T-helper 17 cell (primary cell): ENCODE measurements around the gene SYT5. TPM values are rescaled to one million over a fixed set of nuclear protein-coding genes. Genes with fewer than 3 reads are reported as not detected.
A peak's percentile ranks its signal among the peaks of the same experiment; 100 is the strongest.
"Not testable (repeated sequence)": the region's sequence is repeated elsewhere in the genome, so short reads cannot be mapped to it uniquely, and the experiment has no call there.

Experiments
- ATAC-seq: fragments of 150-1000 bp; cut with Tn5 transposase; 2 replicates; pipeline ENCODE4 v1.10.0; 2021; ENCODE audit warnings: mild to moderate bottlenecking, moderate library complexity
- DNase-seq, 3 donors: peaks; one replicate each; pipeline versions ENCODE4 v3.0.0 to v3.0.0-alpha.2; 2020 to 2021
- H3K9me3 ChIP-seq: one replicate; pipeline ENCODE4 v1.7.0; 2013; ENCODE audit warnings: low read length, mild to moderate bottlenecking; ENCODE audit not compliant: control insufficient read depth, poor library complexity, severe bottlenecking
- H3K27ac Mint-ChIP-seq: one replicate; pipeline ENCODE4 v1.8.0; 2022; ENCODE audit warnings: mild to moderate bottlenecking, moderate library complexity, mixed read lengths
- H3K27me3 Mint-ChIP-seq: one replicate; pipeline ENCODE4 v1.8.0; 2022; ENCODE audit warnings: mixed read lengths
- H3K36me3 Mint-ChIP-seq: one replicate; pipeline ENCODE4 v1.8.0; 2022; ENCODE audit warnings: low read depth, mixed read lengths
- H3K4me1 Mint-ChIP-seq: one replicate; pipeline ENCODE4 v1.8.0; 2022; ENCODE audit warnings: mild to moderate bottlenecking, mixed read lengths
- H3K4me3 Mint-ChIP-seq: one replicate; pipeline ENCODE4 v1.8.0; 2022; ENCODE audit warnings: mild to moderate bottlenecking, moderate library complexity, mixed read lengths
- total RNA-seq, 4 donors: library from RNA in 2 of 4; stranded (reverse) in 2 of 4; gene quantifications; one replicate each; pipeline ENCODE4 v1.2.3 and lab custom pipeline; 2022 to 2026

Gene SYT5
- total RNA-seq, 2 donors from 2014 or later: 3.8 to 4.3 TPM

GRCh38 chr19:55157064-55157908 lies 22.8 kb downstream of the SYT5 start, which contains the start of gene TNNI3:
Gene TNNI3 (minus strand): TSS chr19:55157732. CDS start chr19:55157589, 143 bp downstream.
- no peaks in the 10 kb centered on the region for H3K9me3 ChIP-seq
- Mint-ChIP-seq H3K27ac (no peak within 1 kb of the TSS), H3K4me1 (peaks cover 16% of the 10 kb centered on the region), H3K27me3 (peaks cover 25% of the 10 kb centered on the region), H3K4me3 (peak within 1 kb of the TSS; percentile 62), H3K36me3 (peaks cover 3% of the 10 kb centered on the region)
- DNase-seq: no peak
- no peak for ATAC-seq

DNA sequence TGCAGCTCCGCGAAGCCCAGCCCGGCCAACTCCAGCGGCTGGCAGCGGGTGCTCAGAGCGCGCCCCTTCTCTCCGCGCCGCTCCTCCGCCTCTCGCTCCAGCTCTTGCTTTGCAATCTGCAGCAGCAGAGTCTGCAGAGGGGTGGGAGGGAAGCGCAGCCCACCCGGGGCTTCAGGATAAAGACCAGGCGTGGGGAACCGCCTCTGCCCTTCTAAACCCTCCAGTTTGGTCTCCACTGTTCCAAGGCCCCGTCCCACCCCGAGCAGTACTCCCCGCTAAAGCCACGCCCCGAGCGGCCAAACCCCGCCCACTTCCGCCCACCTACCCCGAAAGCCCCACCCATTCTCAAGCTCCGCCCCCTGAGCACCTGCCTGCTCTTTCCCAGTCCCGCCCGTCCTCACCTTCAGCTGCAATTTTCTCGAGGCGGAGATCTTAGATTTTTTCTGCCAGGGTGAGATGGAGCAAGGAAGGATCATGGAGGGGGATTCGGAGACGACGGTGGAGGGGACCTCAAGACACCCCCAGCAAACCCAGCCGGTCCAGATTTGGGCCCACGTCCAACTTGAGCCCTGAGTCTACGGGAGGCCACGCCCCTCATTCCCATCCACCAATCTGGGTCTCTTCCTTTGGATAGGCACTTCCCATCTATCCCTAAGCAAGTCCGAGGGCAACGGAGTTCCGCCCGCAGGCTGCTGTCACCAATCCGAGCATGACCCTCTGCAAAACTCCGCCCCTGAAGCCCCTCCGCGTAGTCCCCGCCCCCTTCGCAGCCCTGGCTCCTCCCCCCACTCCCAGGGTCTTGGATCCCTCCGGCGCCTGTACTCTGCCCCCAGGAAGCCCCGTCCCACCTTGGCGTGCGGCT lies 23.7 kb downstream of the SYT5 start:
- ATAC-seq (peak; percentile 34), DNase-seq (no peak)
- peaks cover 3% of the 10 kb centered on the region for H3K9me3 ChIP-seq
- H3K27me3 Mint-ChIP-seq: peaks cover 25% of the 10 kb centered on the region
- peaks cover 3% of the 10 kb centered on the region for H3K36me3 Mint-ChIP-seq
- no peak overlapping the region for H3K27ac Mint-ChIP-seq
- H3K4me1 Mint-ChIP-seq: peaks cover 16% of the 10 kb centered on the region
- H3K4me3 Mint-ChIP-seq: peak overlapping the region; percentile 62

DNA sequence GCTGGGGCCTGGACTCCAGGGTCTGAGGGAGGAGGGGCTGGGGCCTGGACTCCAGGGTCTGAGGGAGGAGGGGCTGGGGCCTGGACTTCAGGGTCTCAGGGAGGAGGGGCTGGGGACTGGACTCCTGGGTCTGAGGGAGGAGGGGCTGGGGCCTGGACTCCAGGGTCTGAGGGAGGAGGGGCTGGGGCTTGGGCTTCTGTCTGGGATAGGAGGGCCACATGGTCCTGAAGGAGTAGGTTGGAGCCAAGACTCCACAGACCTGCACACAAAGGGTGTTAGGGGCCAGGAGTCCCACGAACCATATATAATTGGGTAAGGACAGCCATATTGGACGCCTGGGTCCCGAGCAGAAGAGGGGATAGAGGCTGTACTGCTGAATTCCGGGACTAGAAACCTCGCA lies 24.3 kb downstream of the SYT5 start:
- DNase-seq, ATAC-seq, H3K4me3 Mint-ChIP-seq, H3K9me3 ChIP-seq, H3K27ac Mint-ChIP-seq, H3K36me3 Mint-ChIP-seq: not testable (repeated sequence)
- peaks cover 25% of the 10 kb centered on the region for H3K27me3 Mint-ChIP-seq
- peaks cover 16% of the 10 kb centered on the region for H3K4me1 Mint-ChIP-seq

- peaks cover 3% of the 10 kb centered on the region for H3K9me3 ChIP-seq
- H3K4me3 Mint-ChIP-seq: no peak overlapping the region
- DNase-seq: no peak
- H3K27me3 Mint-ChIP-seq: peaks cover 29% of the 10 kb centered on the region
- H3K4me1 Mint-ChIP-seq: peaks cover 14% of the 10 kb centered on the region
- no peak overlapping the region for H3K27ac Mint-ChIP-seq
- no peak for ATAC-seq
- H3K36me3 Mint-ChIP-seq: peaks cover 2% of the 10 kb centered on the region
Measured at GRCh38 chr19:55153652-55154264, 26.3 kb downstream of the SYT5 start.

DNA sequence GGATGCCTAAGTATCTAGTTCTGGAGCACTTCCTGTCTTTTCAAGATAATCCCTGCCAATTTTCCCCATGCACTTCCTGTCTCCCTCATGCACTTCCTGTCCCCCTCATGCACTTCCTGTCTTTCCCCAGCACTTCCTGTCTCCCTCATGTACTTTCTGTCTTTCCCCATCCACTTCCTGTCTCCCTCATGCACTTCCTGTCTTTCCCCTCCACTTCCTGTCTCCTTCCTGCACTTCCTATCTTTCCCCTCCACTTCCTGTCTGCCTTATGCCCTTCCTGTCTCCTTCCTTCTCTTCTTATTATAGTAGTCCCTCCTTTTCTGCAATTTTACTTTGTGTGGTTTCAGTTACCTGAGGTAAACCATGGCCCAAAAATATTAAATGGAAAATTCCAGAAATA lies 28.1 kb downstream of the SYT5 start:
- Mint-ChIP-seq H3K4me3 (no peak overlapping the region), H3K4me1 (peaks cover 14% of the 10 kb centered on the region)

DNA sequence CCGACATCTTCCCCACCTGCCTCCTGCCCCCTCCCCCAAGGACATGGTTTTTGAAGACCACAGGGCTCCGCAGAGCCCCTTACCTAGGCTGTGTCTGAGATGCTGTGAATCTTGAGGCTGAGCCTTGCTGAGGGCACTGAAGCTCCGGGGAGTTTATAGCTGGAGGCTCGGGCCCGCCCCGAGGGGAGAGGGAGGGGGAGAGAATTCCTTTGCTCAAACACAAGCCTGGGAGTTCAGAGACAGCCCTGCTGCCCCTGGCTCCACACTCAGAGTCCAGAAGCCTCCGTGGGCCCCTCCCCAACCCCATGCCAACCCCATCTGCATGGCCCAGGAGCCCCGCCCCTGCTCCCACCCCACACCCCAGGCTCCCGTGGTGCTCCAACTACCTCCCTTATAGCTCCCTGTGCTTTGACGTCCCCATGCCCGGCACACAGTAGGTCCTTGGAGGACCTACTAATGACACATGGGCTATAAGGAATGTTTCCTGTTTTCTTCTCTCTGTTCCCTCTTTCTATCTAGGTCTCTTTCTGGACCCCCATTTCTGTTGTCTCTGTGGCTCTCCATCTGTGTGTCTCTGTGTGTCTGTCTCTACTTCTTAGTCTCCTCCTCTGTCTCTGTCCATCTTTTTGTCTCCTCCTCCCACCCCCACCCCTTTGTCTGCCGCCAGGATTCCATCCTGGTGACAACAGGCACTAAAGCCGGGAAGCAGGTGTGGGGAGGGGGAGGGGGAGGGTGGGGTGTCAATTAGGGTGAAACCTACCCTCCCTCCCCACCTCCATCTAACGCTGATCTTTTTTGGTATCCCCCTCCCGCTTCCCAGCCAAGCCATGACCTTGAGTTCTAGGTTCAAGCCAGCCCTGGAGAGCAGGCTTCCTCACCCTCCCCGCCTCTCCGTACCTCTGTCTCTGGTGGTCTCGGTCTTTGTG lies 30.7 kb downstream of the SYT5 start, which contains the start of gene TNNT1:
TNNT1 (minus strand) TSS at position 129 of the 926 bp plus-strand sequence. CDS start 2,049 bp downstream, outside the sequence.
- Mint-ChIP-seq H3K36me3 (peaks cover 8% of the 10 kb centered on the region), H3K4me1 (peaks cover 11% of the 10 kb centered on the region), H3K4me3 (no peak within 1 kb of the TSS), H3K27me3 (peaks cover 34% of the 10 kb centered on the region), H3K27ac (no peak within 1 kb of the TSS)
- ATAC-seq (no peak), DNase-seq (no peak)
- peaks cover 3% of the 10 kb centered on the region for H3K9me3 ChIP-seq

More for the DNA sequence above, 28.1 kb downstream of the SYT5 start:
- H3K9me3 ChIP-seq: peaks cover 3% of the 10 kb centered on the region
- no peak overlapping the region for H3K27ac Mint-ChIP-seq
- ATAC-seq (no peak), DNase-seq (no peak)
- H3K27me3 Mint-ChIP-seq: peaks cover 28% of the 10 kb centered on the region
- H3K36me3 Mint-ChIP-seq: peaks cover 2% of the 10 kb centered on the region

- H3K27me3 Mint-ChIP-seq: peaks cover 45% of the 10 kb centered on the region
Measured at GRCh38 chr19:55147545-55148251, 32.4 kb downstream of the SYT5 start.

GRCh38 chr19:55146705-55147273 lies 33.3 kb downstream of the SYT5 start:
- H3K9me3 ChIP-seq: peaks cover 2% of the 10 kb centered on the region
- H3K27ac Mint-ChIP-seq: no peak overlapping the region
- H3K27me3 Mint-ChIP-seq: peaks cover 48% of the 10 kb centered on the region
- H3K36me3 Mint-ChIP-seq: peaks cover 8% of the 10 kb centered on the region
- peaks cover 4% of the 10 kb centered on the region for H3K4me1 Mint-ChIP-seq
- no peak overlapping the region for H3K4me3 Mint-ChIP-seq
- ATAC-seq (no peak), DNase-seq (no peak)

More at GRCh38 chr19:55147545-55148251, 32.4 kb downstream of the SYT5 start:
- DNase-seq: no peak
- no peak for ATAC-seq
- H3K27ac Mint-ChIP-seq: no peak overlapping the region
- H3K4me1 Mint-ChIP-seq: peaks cover 4% of the 10 kb centered on the region
- peaks cover 3% of the 10 kb centered on the region for H3K9me3 ChIP-seq
- H3K36me3 Mint-ChIP-seq: peaks cover 8% of the 10 kb centered on the region
- no peak overlapping the region for H3K4me3 Mint-ChIP-seq

DNA sequence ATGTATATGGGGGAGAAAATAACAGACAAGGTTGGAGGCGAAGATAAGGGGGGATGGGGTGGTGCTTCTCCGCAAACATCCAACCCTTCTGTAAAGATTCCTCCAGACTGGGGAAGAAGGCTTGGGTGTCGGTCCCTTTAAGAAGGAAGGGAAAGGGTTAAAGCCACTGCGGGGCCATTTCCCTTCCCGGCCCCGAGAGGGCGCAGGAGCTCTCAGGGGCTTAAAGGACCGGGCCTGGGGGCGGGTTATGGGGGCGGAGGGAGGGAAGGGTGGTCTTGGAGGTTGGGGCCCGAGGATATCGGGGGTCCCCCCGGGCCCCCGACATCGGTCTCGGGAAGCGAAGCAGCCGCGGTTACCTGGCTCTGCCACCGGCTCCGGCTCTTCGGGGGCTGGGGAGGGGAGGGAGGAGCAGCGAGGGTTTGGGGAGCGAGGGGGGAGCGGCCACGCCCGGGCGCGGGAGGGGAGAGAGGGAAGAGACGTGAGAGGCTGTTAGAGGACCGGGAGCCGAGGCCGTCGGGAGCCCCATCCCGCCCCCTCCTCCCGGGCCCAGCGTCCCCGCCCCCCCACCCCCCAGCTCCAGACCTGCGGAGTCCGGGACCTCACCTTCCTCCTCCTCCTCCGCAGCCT lies 33.9 kb downstream of the SYT5 start:
- DNase-seq (no peak), ATAC-seq (peak; percentile 33)
- H3K4me3 Mint-ChIP-seq: no peak overlapping the region
- H3K4me1 Mint-ChIP-seq: peaks cover 4% of the 10 kb centered on the region
- no peak overlapping the region for H3K27ac Mint-ChIP-seq
- H3K9me3 ChIP-seq: no peaks in the 10 kb centered on the region
- peaks cover 8% of the 10 kb centered on the region for H3K36me3 Mint-ChIP-seq
- peaks cover 51% of the 10 kb centered on the region for H3K27me3 Mint-ChIP-seq

- Mint-ChIP-seq H3K27me3 (peaks cover 57% of the 10 kb centered on the region), H3K4me1 (peaks cover 4% of the 10 kb centered on the region), H3K36me3 (peaks cover 8% of the 10 kb centered on the region), H3K27ac (no peak overlapping the region), H3K4me3 (no peak overlapping the region)
- DNase-seq (no peak), ATAC-seq (no peak)
- no peaks in the 10 kb centered on the region for H3K9me3 ChIP-seq
Measured at GRCh38 chr19:55145232-55145631, 34.9 kb downstream of the SYT5 start.

- Mint-ChIP-seq H3K4me3 (no peak overlapping the region), H3K4me1 (peaks cover 4% of the 10 kb centered on the region), H3K27ac (no peak overlapping the region), H3K36me3 (peaks cover 6% of the 10 kb centered on the region), H3K27me3 (peaks cover 50% of the 10 kb centered on the region)
- H3K9me3 ChIP-seq: no peaks in the 10 kb centered on the region
- ATAC-seq (no peak), DNase-seq (no peak)
Measured at GRCh38 chr19:55141696-55142095, 38.4 kb downstream of the SYT5 start.
